Progenitor cell of endocrine pancreas (in vitro differentiated cells): Measurements from ENCODE around the gene DIAPH2. TPM values are rescaled to one million over a fixed set of nuclear protein-coding genes. Genes with fewer than 3 reads are reported as not detected.

Source experiments
- DNase-seq: peaks from one replicate; pipeline ENCODE4 v3.0.0; 2021; ENCODE audit warnings: low spot score; ENCODE audit not compliant: unreplicated experiment
- H3K27ac Mint-ChIP-seq: 2 replicates; pipeline ENCODE4 v1.8.0; 2021; ENCODE audit warnings: mild to moderate bottlenecking, moderate library complexity, mixed read lengths
- H3K27me3 Mint-ChIP-seq: 2 replicates; pipeline ENCODE4 v1.8.0; 2021; ENCODE audit warnings: mixed read lengths
- H3K36me3 Mint-ChIP-seq: 2 replicates; pipeline ENCODE4 v1.8.0; 2022; ENCODE audit warnings: mixed read lengths; ENCODE audit not compliant: insufficient read depth
- H3K4me1 Mint-ChIP-seq: 2 replicates; pipeline ENCODE4 v1.8.0; 2021; ENCODE audit warnings: low read depth, mixed read lengths
- H3K4me3 Mint-ChIP-seq: 2 replicates; pipeline ENCODE4 v1.8.0; 2021; ENCODE audit warnings: low read depth, mild to moderate bottlenecking, moderate library complexity, mixed read lengths
- H3K9me3 Mint-ChIP-seq: 2 replicates; pipeline ENCODE4 v1.8.0; 2021; ENCODE audit warnings: low read depth, mixed read lengths
- CTCF ChIP-seq: fragments of 200-600 bp; sonication (generic); IDR thresholded peaks from one replicate; pipeline ENCODE4 v1.5.0; 2021; ENCODE audit warnings: antibody characterized with exemption, mild to moderate bottlenecking; ENCODE audit not compliant: unreplicated experiment
- total RNA-seq: library from RNA; stranded (reverse); gene quantifications from 2 replicates; pipeline ENCODE4 v1.2.1, GENCODE V29; 2021

DIAPH2 gene
- total RNA-seq, 1 donor from 2014 or later, result 29.7 TPM

GRCh38 chrX:97328853-97329390, 644.3 kb downstream of the DIAPH2 start:
- H3K27me3 Mint-ChIP-seq, result no peaks in the 10 kb centered on the region
- H3K9me3 Mint-ChIP-seq, result no peaks in the 10 kb centered on the region
- no peaks in the 10 kb centered on the region for H3K4me1 Mint-ChIP-seq
- no peak for DNase-seq
- no peak overlapping the region for H3K27ac Mint-ChIP-seq
- H3K36me3 Mint-ChIP-seq, result peaks cover 1% of the 10 kb centered on the region
- H3K4me3 Mint-ChIP-seq, result no peak overlapping the region
- TF ChIP-seq CTCF, result no peak

DNA sequence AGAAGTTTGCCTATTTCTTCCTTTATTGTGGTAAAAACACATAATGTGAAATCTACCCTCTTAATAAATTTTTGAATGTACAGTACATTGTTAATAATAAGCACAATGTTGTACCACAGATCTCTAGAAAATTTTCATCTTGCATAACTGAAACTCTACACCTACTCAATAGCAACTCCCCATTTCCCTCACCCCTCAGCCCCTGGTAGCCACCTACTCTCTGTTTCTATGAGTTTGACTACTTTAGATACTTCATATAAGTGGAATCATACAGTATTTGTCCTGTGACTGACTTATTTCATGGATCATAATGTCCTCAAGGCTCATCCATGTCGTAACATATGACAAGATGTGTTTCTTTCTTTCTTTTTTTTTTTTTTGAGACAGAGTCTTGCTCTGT, 645.5 kb downstream of the DIAPH2 start:
- no peak for DNase-seq
- Mint-ChIP-seq H3K36me3 (peaks cover 2% of the 10 kb centered on the region), H3K27me3 (no peaks in the 10 kb centered on the region), H3K9me3 (no peaks in the 10 kb centered on the region), H3K4me3 (no peak overlapping the region), H3K27ac (no peak overlapping the region), H3K4me1 (no peaks in the 10 kb centered on the region)
- TF ChIP-seq CTCF, result no peak

GRCh38 chrX:97332963-97333362, 648.3 kb downstream of the DIAPH2 start:
- peaks cover 4% of the 10 kb centered on the region for H3K36me3 Mint-ChIP-seq
- no peaks in the 10 kb centered on the region for H3K4me1 Mint-ChIP-seq
- no peak overlapping the region for H3K27ac Mint-ChIP-seq
- H3K9me3 Mint-ChIP-seq, result no peaks in the 10 kb centered on the region
- no peak for TF ChIP-seq CTCF
- H3K27me3 Mint-ChIP-seq, result no peaks in the 10 kb centered on the region
- no peak overlapping the region for H3K4me3 Mint-ChIP-seq
- DNase-seq, result no peak

DNA sequence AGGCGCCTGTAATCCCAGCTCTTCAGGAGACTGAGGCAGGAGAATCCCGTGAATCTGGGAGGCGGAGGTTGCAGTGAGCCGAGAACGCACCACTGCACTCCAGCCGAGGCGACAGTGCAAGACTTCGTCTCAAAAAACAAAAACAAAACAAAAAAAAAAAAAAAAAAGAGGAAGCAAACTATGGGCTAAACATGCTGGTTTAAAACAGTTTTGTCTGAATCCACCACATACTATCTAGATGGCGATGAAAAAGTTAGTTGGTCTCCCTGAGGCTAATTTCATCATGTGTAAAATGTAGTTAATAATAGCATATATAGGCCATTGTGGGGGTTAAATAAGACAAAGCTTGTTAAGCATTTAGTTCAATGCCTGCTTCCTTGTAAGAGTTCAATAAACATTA, 650.2 kb downstream of the DIAPH2 start:
- H3K4me3 Mint-ChIP-seq, result no peak overlapping the region
- no peak for TF ChIP-seq CTCF
- H3K4me1 Mint-ChIP-seq, result no peaks in the 10 kb centered on the region
- DNase-seq, result no peak
- H3K27me3 Mint-ChIP-seq, result no peaks in the 10 kb centered on the region
- H3K27ac Mint-ChIP-seq, result no peak overlapping the region
- no peaks in the 10 kb centered on the region for H3K9me3 Mint-ChIP-seq
- peaks cover 4% of the 10 kb centered on the region for H3K36me3 Mint-ChIP-seq

DNA sequence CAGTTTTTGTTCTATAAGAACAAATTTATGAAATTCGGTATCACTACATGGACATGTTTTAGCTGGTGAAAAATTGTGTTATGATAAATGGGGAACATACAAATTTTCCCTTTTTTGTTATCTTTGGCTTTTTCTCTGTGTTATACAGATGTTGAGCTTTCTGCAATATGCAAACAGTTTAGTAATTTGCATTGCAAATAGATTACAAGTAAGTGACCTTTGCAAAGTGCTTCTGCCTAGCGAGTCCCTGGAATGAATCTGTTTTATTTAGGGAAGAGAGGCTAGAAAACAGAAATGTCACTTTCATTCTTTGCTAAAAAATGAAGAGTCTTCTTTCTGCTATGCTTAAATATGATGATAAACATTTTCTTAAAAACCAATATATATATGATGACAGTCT, 660.1 kb downstream of the DIAPH2 start:
- Mint-ChIP-seq H3K4me1 (peaks cover 5% of the 10 kb centered on the region), H3K4me3 (no peak overlapping the region), H3K36me3 (peaks cover 1% of the 10 kb centered on the region), H3K27me3 (no peaks in the 10 kb centered on the region), H3K9me3 (no peaks in the 10 kb centered on the region), H3K27ac (no peak overlapping the region)
- DNase-seq, result no peak
- no peak for TF ChIP-seq CTCF
